Mesodermal cell (in vitro differentiated cells): ENCODE results near the gene WNT3A.
"Not testable (repeated sequence)": the region's sequence is repeated elsewhere in the genome, so short reads cannot be mapped to it uniquely, and the experiment has no call there.

Experiments
- H3K27ac ChIP-seq: 2 replicates; pipeline ENCODE4 v1.7.0; 2013; ENCODE audit warnings: mild to moderate bottlenecking, low read depth, low read length, moderate library complexity; ENCODE audit not compliant: severe bottlenecking
- H3K36me3 ChIP-seq: 2 replicates; pipeline ENCODE4 v1.7.1; 2013; ENCODE audit warnings: mild to moderate bottlenecking, low read length, moderate library complexity; ENCODE audit not compliant: control insufficient read depth, insufficient read depth
- H3K4me1 ChIP-seq: one replicate; pipeline ENCODE4 v1.7.1; 2013; ENCODE audit warnings: mild to moderate bottlenecking, low read length; ENCODE audit not compliant: insufficient read depth, control insufficient read depth, poor library complexity, severe bottlenecking
- H3K4me3 ChIP-seq: 2 replicates; pipeline ENCODE4 v1.7.0; 2013; ENCODE audit warnings: low read length, control low read depth, mild to moderate bottlenecking; ENCODE audit not compliant: insufficient read depth, poor library complexity, severe bottlenecking; ENCODE audit errors: extremely low read depth
- H3K9me3 ChIP-seq: 2 replicates; pipeline ENCODE4 v1.7.1; 2013; ENCODE audit warnings: mild to moderate bottlenecking, low read length, moderate library complexity; ENCODE audit not compliant: control insufficient read depth
- WGBS, 2 experiments: methylation state at CpG; one replicate each; pipeline ENCODE4 v1.1.5; 2013; ENCODE audit warnings: missing lambda C conversion rate in 2 of 2; ENCODE audit not compliant: insufficient coverage in 2 of 2; 5-methylcytosine and 5-hydroxymethylcytosine counted together

WNT3A gene

DNA sequence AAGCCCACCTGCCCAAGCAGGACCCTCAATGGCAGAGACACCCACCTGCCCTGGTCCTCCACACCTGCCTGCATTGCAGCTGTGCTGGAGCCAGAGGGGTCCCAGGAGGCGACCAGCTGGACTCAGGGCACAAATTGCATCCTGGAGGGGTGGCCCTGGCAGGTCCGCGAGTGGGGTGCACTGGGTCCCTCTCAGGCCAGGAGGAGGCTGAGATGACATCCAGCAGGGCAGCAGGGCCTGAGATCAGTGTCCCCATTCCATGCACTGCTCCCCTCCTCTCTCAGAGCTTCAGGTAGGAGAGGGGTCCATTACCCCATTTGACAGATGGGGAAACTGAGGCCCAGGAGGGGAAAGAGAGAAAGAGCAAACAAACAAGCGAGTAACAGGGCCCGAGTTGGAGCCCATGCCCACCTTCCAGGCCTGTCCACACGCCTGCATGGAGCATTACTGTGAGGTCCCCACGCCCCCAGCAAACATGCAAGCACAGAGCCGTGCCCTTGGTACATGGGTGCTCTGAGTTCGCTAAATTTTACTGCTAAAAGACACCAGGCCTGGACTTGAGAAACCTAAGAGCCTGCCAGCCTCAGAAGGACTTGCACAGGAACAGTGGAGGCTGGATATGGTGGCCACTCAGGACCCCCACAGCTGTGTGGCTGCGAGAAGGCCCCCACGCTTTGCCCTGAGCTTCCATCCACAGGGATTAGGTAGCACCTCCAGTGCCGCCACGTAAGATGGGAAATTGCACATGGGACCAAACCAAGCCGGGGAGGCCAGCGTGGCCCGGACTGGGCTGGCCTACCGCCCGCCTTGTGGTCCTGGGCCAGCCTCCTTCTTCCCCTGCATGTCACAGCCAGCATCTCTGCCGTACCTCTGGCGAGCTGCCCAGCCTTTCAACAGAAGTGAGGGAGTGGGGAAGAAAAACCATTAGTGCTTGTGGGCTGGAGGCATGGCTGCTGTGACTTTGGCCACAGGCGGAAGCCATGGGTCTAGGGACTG lies 7.4 kb downstream of the WNT3A start:
- H3K36me3 ChIP-seq: no peaks in the 10 kb centered on the region
- 86 to 94% methylated on average over 14 to 18 of the region's 21 CpGs for WGBS, 2 experiments
- no peaks in the 10 kb centered on the region for H3K9me3 ChIP-seq
- no peaks in the 10 kb centered on the region for H3K4me1 ChIP-seq
- no peak overlapping the region for H3K4me3 ChIP-seq
- H3K27ac ChIP-seq: no peak overlapping the region

DNA sequence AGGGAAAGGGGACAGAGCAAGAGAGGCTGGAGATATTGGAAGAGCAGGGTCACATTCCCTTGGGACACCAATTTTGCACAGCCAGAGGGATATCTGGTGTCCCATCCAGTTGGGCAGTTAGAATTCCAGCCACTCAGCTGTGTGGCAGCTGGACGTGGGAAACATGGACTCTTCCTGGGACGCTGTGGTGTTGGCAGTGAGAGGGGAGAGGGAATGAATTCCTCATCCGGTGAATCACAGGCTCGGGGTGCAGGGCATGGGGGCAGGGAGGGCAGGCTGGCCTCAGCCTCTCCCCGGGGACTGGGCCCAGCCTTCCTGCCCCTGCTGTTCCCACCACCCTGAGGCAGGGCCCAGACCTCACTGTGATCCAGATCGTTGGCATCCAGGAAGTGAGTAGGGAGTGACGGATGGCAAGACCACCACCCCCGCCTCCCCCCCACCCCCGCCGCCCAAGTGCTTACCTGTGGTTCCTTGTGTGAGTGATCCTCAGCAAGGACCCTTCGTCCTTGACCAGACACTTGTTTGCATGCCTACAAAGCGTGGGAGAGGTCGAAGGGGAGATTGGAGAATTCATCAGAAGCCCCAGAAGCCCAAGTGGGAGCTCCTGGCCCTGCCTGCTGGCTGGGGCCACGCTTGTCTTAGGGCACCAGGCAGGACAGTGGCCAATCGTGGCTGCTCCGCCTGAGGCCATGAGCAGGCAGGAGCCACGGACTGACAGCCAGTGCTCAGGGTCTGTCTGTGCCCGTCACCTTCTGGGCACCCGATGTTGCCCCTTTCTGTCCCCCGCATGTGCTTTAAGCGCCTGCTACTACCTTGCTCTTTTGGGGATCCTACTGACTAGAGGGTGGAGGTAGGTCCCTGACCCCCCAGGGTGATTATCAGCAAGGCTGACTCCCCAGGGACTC lies 8.7 kb downstream of the WNT3A start:
- 78 to 95% methylated on average over 16 of the region's 21 CpGs for WGBS, 2 experiments

DNA sequence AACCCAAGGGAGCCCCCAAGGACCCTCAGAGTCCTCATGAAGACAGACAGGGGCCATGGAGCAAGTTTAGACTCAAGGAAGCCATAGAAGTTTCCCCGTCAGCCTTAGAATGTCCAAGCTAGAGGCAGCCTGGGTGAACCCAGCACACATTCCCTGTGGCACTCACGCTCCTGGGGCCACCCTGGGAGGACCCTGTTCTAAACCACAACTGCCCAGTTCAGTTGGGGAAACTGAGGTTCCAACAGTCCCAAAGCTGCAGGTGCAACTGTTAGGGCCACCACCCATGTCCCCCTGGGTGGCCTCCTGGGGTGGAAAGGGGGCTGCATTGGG lies 9.3 kb downstream of the WNT3A start:
- 89 to 95% methylated on average over 2 of the region's 2 CpGs for WGBS, 2 experiments
- no peaks in the 10 kb centered on the region for H3K9me3 ChIP-seq
- H3K4me1 ChIP-seq: no peaks in the 10 kb centered on the region
- H3K27ac ChIP-seq: no peak overlapping the region
- H3K4me3 ChIP-seq: no peak overlapping the region
- no peaks in the 10 kb centered on the region for H3K36me3 ChIP-seq

More for the DNA sequence above, 8.7 kb downstream of the WNT3A start:
- Histone ChIP-seq H3K27ac (no peak overlapping the region), H3K4me3 (no peak overlapping the region), H3K4me1 (no peaks in the 10 kb centered on the region), H3K36me3 (no peaks in the 10 kb centered on the region), H3K9me3 (no peaks in the 10 kb centered on the region)

DNA sequence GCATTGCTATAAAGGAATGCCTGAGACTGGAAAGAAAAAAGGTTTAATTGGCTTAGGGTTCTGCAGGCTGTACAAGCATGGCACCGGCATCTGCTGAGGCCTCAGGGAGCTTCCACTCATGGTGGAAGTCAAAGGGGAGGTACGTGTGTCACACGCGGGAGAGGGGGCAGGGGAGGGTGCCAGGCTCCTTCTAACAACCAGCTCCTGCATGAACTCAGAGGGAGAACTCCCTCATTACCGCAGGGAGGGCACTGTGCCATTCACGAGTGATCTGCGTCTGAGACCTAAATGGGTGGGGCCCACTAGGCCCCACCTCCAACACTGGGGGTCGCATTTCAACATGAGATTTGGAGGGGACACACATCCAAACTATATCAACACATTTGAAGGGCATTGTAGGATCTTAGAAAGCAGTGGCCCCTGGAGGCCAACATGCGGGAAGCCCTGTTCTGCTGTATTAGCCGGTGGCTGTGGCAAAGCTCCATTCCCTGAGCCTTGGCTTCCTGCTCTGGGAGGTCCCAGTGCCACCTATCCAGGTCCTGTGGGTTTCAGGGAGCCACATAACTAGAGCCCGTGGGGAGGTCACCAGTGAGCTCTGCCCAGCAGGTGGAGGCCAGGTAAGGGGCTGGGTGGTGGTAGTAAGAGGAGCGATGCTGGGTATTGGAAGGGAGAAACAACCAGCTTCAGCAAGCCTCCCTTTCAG lies 10.0 kb downstream of the WNT3A start:
- 77 to 78% methylated on average over 8 to 11 of the region's 12 CpGs for WGBS, 2 experiments
- Histone ChIP-seq H3K4me1 (no peaks in the 10 kb centered on the region), H3K27ac (no peak overlapping the region), H3K9me3 (no peaks in the 10 kb centered on the region), H3K4me3 (no peak overlapping the region), H3K36me3 (no peaks in the 10 kb centered on the region)

DNA sequence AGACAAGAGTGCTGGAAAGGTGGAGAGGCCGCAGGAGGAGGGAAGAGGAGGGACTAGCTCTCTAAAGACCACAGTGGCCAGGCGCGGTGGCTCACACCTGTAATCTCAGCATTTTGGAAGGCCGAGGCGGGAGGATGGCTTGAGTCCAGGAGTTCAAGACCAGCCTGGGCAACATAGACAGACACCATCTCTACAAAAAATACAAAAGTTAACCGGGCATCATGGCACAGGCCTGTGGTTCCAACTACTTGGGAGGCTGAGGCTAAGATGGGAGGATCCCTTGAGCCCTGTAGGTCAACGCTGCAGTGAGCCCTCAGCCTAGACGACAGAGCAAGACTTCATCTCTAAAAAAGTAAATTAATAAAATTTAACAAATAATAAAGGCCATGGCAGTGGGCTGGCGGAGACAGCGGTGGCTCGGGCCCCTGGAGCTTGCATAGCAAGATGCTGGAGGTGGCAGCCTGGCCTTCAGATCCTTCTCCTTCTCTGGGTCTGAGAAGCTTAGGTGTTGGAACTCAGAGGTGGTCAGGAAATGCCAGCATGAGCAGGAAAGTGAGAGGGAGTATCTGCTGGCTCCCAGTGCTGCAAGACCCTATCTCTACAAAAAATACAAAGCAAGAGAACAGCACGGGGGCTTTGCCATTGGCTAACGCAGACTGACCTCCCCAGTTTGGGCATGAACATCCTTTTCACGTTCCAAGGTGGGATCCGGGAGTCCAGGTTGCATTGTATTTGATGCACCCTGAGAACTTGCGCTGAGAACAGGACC lies 10.7 kb downstream of the WNT3A start:
- Histone ChIP-seq H3K4me1 (no peaks in the 10 kb centered on the region), H3K4me3 (no peak overlapping the region), H3K9me3 (no peaks in the 10 kb centered on the region), H3K27ac (no peak overlapping the region), H3K36me3 (no peaks in the 10 kb centered on the region)
- WGBS, 2 experiments: 91 to 94% methylated on average over 9 to 10 of the region's 16 CpGs

DNA sequence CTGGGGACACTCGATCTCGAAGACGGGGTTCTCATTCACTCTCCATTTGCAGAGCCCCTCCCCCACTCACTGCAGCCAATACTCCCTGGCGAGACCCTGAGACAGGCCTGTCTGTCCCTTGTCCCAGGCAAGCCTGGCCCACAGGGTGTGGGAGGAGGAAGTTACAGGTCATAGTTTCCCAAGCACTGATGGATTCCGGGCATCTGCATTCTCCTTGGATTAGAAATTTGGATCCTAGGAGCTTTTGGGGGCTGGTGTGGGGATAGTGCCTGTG lies 11.3 kb downstream of the WNT3A start:
- 73 to 86% methylated on average over 4 to 5 of the region's 5 CpGs for WGBS, 2 experiments
- H3K36me3 ChIP-seq: no peaks in the 10 kb centered on the region
- H3K4me1 ChIP-seq: no peaks in the 10 kb centered on the region
- no peak overlapping the region for H3K27ac ChIP-seq
- H3K4me3 ChIP-seq: no peak overlapping the region
- no peaks in the 10 kb centered on the region for H3K9me3 ChIP-seq

DNA sequence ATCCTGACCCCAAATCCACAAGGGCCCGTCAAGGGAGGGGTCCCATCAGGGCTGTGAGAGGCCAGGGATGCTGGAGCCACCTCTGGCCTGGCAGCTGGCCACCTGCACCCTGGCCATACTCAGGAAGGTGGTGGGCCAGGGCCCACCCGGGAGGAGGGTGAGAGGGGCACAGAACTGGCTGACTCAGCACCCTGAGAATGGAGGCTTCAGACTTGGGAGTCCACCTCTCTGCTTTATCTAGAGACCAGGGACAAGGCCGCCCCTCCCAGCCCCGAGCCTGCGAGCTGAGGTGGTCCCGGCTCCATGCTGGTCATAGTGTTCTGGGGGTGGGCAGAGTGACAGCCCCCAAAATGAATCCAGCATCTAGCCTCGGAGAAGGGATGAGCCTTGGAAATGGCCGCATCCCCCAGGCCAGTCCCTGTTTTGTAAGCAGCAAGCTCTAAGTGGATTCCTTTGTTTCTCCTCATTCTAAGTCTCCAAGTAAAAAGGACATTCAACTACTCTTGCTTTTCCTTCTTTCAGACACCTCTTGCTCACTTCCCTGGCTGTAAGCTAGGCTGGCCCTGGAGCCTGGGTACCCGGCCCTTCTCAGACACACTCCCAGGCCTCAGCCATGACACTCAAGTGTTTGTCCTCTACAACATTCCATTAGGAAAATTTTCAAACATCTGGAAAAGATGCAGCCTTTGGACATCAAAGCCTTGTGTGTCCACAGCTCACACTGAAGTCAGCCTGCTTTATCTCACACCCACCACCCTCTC lies 12.3 kb downstream of the WNT3A start:
- no peaks in the 10 kb centered on the region for H3K9me3 ChIP-seq
- 83 to 86% methylated on average over 9 of the region's 9 CpGs for WGBS, 2 experiments

DNA sequence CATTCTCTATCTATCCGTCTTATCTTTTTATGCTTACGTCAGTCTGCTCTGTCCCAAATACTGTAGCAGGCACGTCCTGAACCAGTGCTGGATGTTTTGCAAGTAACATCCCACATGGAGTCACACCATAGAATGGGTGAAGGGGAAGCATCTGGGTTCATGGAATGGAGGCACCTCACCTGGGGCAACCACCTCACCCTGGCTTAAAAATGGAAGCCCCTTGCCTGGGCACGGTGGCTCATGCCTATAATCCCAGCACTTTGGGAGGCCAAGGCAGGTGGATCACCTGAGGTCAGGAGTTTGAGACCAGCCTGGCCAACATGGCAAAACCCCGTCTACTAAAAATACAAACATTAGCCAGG lies 12.9 kb downstream of the WNT3A start:
- not testable (repeated sequence) for H3K4me1 ChIP-seq, H3K27ac ChIP-seq, H3K4me3 ChIP-seq, H3K36me3 ChIP-seq, H3K9me3 ChIP-seq
- 80 to 89% methylated on average over 2 to 4 of the region's 5 CpGs for WGBS, 2 experiments

More for the DNA sequence above, 12.3 kb downstream of the WNT3A start:
- Histone ChIP-seq H3K27ac (no peak overlapping the region), H3K4me3 (no peak overlapping the region), H3K36me3 (no peaks in the 10 kb centered on the region), H3K4me1 (no peaks in the 10 kb centered on the region)

DNA sequence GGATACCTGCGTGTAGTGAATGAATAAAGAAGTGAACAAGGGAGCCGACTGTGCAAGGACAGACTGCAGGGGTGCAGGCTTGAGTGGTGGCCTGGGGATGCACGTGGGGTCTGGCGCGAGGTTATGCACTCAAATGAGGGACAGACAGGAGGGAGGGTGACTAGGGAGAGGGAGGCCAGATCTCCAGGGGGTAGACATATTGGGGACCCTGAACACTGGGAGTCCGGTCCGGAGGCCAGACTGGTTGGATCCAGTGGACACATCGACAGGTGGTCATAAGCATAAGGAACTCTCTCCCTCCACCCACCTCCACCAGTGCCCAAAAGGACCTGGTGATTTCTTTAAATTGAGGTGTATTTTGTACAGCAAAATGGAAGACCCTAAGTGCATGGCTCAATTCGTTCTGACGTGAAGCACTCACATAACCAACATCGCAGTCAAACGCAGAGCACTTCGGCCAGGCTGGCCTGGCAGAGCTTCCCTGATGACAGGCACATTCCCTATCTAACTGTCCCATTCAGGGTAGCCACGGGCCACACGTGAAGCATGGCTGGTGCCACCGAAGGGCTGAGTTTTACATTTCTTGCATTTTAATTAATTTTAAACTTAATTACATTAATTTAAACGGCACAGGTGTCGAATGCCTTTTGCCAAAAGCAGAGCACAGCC lies 14.0 kb downstream of the WNT3A start:
- H3K27ac ChIP-seq: no peak overlapping the region
- H3K4me1 ChIP-seq: no peaks in the 10 kb centered on the region
- H3K36me3 ChIP-seq: no peaks in the 10 kb centered on the region
- H3K9me3 ChIP-seq: no peaks in the 10 kb centered on the region
- WGBS, 2 experiments: 90 to 97% methylated on average over 6 to 12 of the region's 18 CpGs
- no peak overlapping the region for H3K4me3 ChIP-seq
